Fibroblast of lung (primary cell): ENCODE results near the gene LAMB1.

Experiments
- CTCF ChIP-seq, 2 donors: IDR thresholded peaks in 1 of 2; conservative IDR thresholded peaks in 1 of 2; 1 replicate in 1 of 2; 2 replicates in 1 of 2; pipeline ENCODE4 v1.5.1; 2011 to 2012; ENCODE audit warnings: low read length in 2 of 2, control low read depth in 1 of 2, inconsistent platforms in 1 of 2, low read depth in 1 of 2, mild to moderate bottlenecking in 1 of 2
- EZH2 ChIP-seq: IDR thresholded peaks from 2 replicates; pipeline ENCODE4 v1.5.1; 2012; ENCODE audit warnings: low read length, control low read depth, mild to moderate bottlenecking; ENCODE audit errors: missing control alignments

DNA sequence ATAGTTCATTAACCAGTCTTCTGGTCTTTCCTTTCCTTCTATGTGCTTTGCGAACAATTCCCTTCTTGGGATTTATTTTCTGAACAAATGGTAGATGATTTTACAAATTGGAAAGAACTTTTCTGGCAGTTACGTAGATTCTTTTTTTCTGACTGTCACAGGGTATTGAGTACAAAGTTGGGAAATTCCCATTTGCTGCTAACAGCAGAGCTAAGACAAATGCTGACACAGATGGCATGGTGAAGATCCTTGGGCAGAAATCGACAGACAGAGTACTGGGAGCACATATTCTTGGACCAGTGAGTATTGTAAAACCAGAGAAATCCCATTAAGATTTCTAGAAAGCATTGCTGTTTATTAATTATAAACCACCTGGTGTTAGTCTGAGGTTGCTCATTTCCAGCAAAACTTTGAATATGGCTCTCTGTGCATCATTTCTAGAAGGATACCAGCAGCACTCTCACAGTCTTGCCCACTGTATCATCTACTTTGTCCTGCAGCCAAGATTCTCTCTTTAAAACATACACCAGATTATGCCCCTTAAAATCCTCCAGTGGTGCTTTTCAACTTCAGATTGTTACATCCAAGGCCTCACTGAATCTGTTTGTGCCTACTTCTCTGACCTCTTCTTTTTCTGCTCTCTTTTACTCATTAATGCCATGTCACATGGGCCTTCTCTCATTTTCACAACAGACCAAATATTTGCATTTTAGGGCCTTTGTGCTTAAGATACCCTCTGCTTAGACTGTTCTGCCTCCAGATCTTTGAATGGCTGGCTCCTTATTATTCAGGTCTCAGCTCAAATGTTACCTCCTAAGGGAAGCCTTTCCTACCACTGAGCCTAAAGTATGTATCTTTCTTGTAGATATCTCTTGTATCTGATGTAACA is 85.0 kb downstream of the LAMB1 start:
- no peak for TF ChIP-seq CTCF (conservative IDR thresholded peaks at IDR 0.05 in 1 of 2, IDR thresholded peaks at IDR 0.05 in 1 of 2; ENCODE audit: low read depth in 1 of 2, low read length in 2 of 2)
- TF ChIP-seq EZH2 = no peak
